ENCODE measurements around the gene NPIPA7. TPM values are rescaled to one million over a fixed set of nuclear protein-coding genes. Genes with fewer than 3 reads are reported as not detected.
"Not testable (repeated sequence)": the region's sequence is repeated elsewhere in the genome, so short reads cannot be mapped to it uniquely, and the experiment has no call there.

NPIPA7 gene
- total RNA-seq, 1 donor from 2014 or later: 3.0 TPM

GRCh38 chr16:16408430-16408829 is 29.5 kb downstream of the NPIPA7 start:
- intact Hi-C loops (cut with DNase I): not testable (repeated sequence)

GRCh38 chr16:16413773-16414172 is 34.8 kb downstream of the NPIPA7 start:
- DNase-seq; ATAC-seq (ENCODE audit: poor library complexity); intact Hi-C loops (cut with DNase I): not testable (repeated sequence)

More at GRCh38 chr16:16408430-16408829, 29.5 kb downstream of the NPIPA7 start:
- not testable (repeated sequence) for DNase-seq; ATAC-seq (ENCODE audit: poor library complexity)

GRCh38 chr16:16417071-16417470 is 38.1 kb downstream of the NPIPA7 start:
- intact Hi-C loops (cut with DNase I); DNase-seq: not testable (repeated sequence)
- peak; percentile 70 for ATAC-seq (ENCODE audit: poor library complexity)

GRCh38 chr16:16417914-16418544 is 39.1 kb downstream of the NPIPA7 start:
- ATAC-seq (ENCODE audit: poor library complexity); intact Hi-C loops (cut with DNase I); DNase-seq: not testable (repeated sequence)

- ATAC-seq (ENCODE audit: poor library complexity): peak; percentile 41
- DNase-seq; intact Hi-C loops (cut with DNase I): not testable (repeated sequence)
Measured at GRCh38 chr16:16420515-16420914, 41.6 kb downstream of the NPIPA7 start.

GRCh38 chr16:16425146-16425545 is 46.2 kb downstream of the NPIPA7 start:
- DNase-seq; ATAC-seq (ENCODE audit: poor library complexity); intact Hi-C loops (cut with DNase I): not testable (repeated sequence)

- ATAC-seq (ENCODE audit: poor library complexity); intact Hi-C loops (cut with DNase I); DNase-seq: not testable (repeated sequence)
Measured at GRCh38 chr16:16431135-16431534, 52.2 kb downstream of the NPIPA7 start.

GRCh38 chr16:16434711-16435110 is 55.8 kb downstream of the NPIPA7 start:
- ATAC-seq (ENCODE audit: poor library complexity); intact Hi-C loops (cut with DNase I); DNase-seq: not testable (repeated sequence)

GRCh38 chr16:16441401-16441800 is 62.5 kb downstream of the NPIPA7 start:
- DNase-seq; intact Hi-C loops (cut with DNase I); ATAC-seq (ENCODE audit: poor library complexity): not testable (repeated sequence)

Small RNA genes within 50 kb of the gene (microRNA-seq; reads per million reads assigned to microRNA genes)
- not detected for gene MIR6511A3
- gene MIR6770-2: not detected

Other genes starting within 250 kb of the NPIPA7 start
- 1.5 TPM for gene ABCC6, start 155.6 kb upstream of the NPIPA7 start, total RNA-seq
- 32.9 TPM for gene NOMO3, start 146.6 kb upstream of the NPIPA7 start, total RNA-seq